Measurements from ENCODE around the gene OSBP2.

DNA sequence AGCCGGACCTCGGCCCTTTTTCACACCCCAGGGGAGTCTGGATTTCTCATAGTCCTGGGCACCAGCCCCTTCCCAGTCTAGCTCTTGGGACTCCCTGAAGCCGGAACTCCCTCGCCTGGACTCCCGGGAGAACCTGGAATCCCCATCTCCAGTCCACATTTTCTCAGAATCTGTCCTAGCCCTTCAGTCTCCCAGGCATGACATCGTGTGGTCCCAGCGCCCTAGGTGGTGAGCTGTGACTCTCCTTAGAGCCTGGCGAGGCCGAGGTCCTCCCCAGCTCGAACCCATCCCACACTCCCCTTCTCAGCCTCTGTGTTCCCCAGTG lies 26.3 kb upstream of the OSBP2 start:
- TF ChIP-seq, protein P1, sequence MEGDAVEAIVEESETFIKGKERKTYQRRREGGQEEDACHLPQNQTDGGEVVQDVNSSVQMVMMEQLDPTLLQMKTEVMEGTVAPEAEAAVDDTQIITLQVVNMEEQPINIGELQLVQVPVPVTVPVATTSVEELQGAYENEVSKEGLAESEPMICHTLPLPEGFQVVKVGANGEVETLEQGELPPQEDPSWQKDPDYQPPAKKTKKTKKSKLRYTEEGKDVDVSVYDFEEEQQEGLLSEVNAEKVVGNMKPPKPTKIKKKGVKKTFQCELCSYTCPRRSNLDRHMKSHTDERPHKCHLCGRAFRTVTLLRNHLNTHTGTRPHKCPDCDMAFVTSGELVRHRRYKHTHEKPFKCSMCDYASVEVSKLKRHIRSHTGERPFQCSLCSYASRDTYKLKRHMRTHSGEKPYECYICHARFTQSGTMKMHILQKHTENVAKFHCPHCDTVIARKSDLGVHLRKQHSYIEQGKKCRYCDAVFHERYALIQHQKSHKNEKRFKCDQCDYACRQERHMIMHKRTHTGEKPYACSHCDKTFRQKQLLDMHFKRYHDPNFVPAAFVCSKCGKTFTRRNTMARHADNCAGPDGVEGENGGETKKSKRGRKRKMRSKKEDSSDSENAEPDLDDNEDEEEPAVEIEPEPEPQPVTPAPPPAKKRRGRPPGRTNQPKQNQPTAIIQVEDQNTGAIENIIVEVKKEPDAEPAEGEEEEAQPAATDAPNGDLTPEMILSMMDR (IDR thresholded peaks at IDR 0.05; ENCODE audit: low read length), result no peak
- no peak for TF ChIP-seq EZH2 (IDR thresholded peaks at IDR 0.05; ENCODE audit: borderline replicate concordance, low read length)

All from OCI-LY1 (cell line).